ENCODE measurements around the gene SPHK2.

Gene SPHK2

GRCh38 chr19:48634036-48634342 lies 14.7 kb downstream of the SPHK2 start:
- CTCF ChIA-PET = interaction anchor here (0.9 to 1.3 kb wide), 4 partner anchors 11 to 49 kb away, joined by 3 to 4 read pairs (median 4); partner anchors contain the start of genes CA11, RPL18 and SPHK2
- Mint-ChIP-seq H3K4me3 (peak overlapping the region; percentile 77), H3K9me3 (no peaks in the 10 kb centered on the region), H3K27ac (peak overlapping the region; percentile 91), H3K4me1 (peaks cover 62% of the 10 kb centered on the region), H3K36me3 (peaks cover 27% of the 10 kb centered on the region), H3K27me3 (peaks cover under 1% of the 10 kb centered on the region)
- DNase-seq = no peak

DNA sequence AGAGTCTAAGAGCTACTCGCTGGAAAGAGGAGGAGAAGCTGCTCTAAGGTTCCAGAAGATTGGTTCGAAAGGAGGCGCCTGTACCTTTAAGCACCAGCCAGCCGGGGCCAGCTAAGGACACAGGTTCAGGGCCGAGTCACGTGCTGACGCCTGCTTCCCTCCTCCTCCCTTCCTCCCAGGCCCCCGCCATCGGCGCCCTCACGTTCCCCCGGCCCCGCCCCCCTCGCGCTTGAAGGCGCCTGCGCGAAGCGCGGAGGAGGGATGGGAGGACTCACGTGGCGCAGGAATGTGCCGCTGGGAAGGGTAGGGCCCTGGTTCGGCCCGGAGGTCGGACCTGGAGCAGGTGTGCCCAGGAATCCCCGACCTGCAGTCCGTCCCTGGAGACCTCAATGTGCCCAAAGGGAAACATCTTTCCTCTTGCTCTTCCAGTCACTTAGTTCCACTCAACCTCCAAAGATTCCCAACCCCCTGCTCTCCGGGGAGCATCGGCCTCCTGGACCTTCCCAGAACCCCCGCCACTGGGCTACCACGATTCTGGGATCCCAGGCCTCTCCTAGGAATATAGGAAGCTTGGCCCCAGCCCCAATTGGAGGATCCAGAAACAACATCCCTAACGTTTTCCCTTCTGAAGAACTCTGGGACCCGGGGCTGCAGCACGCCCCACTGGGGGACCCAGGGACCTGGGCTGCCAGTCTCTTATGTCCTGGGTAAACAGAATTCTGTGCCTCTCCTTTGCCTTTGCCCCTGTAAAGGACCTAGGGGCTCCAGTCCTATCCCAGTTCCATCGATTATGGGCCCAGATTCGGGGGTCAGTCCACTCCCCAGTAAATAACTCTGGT lies 15.3 kb downstream of the SPHK2 start:
- Mint-ChIP-seq H3K4me1 (peaks cover 65% of the 10 kb centered on the region), H3K27me3 (peaks cover 6% of the 10 kb centered on the region), H3K9me3 (no peaks in the 10 kb centered on the region), H3K27ac (peak overlapping the region; percentile 91), H3K4me3 (peak overlapping the region; percentile 77), H3K36me3 (peaks cover 26% of the 10 kb centered on the region)
- peak; percentile 95 for DNase-seq
- CTCF ChIA-PET = interaction anchor here (0.9 to 1.3 kb wide), 4 partner anchors 10 to 50 kb away, joined by 3 to 4 read pairs (median 4); partner anchors contain the start of genes CA11, RPL18 and SPHK2

- peak overlapping the region; percentile 96 for H3K27ac Mint-ChIP-seq
- peak; percentile 82 for DNase-seq
- CTCF ChIA-PET = no interaction called here
- peaks cover 11% of the 10 kb centered on the region for H3K27me3 Mint-ChIP-seq
- H3K4me1 Mint-ChIP-seq = peaks cover 64% of the 10 kb centered on the region
- H3K36me3 Mint-ChIP-seq = peaks cover 18% of the 10 kb centered on the region
- H3K9me3 Mint-ChIP-seq = no peaks in the 10 kb centered on the region
- peak overlapping the region; percentile 88 for H3K4me3 Mint-ChIP-seq
Observed at GRCh38 chr19:48635263-48635965, 16.1 kb downstream of the SPHK2 start.

DNA sequence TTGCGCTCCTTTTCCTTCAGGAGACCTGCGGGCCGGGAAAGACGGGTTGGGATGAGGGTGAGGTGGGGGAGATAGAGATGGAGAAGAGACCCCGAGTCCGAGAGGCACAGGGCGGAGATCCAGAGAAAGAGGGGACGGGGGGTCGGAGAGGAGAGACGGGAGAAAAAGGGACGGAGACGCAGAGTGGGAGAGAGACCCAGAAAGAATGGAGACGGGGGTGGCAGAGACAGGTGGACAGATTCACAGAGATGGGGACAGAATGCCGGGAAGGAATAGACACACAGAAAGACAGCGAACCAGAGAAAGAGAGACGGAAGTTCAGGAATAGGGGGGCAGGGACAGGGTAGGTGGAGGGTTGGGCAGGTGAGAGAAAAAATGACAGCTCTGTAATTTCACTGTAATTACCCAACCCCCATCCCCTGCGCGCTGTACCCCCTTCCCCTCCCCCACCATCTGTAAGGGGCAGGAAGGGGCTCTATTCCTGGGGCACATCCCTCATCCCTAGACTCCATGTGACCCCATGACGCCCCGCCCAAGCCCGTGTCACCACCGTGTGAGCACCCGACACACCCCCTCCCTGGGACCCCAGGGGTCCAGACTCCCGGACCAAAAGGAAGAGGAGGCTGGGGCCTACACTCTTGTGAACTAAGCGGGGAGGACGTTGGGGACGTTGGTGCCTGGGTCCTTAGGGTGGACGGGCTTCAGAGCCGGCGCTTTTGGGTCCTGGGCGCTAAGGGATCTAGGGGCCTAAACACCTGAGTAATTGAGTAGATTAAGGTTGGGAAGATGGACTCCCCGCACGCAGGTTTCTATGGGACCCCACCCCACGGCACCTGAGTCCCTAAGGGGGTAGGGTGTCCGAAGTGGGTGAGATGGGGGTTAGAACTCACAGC lies 16.9 kb downstream of the SPHK2 start:
- Mint-ChIP-seq H3K9me3 (no peaks in the 10 kb centered on the region), H3K27ac (peak overlapping the region; percentile 96), H3K4me3 (peak overlapping the region; percentile 88), H3K4me1 (peaks cover 56% of the 10 kb centered on the region), H3K36me3 (peaks cover 18% of the 10 kb centered on the region), H3K27me3 (peaks cover 11% of the 10 kb centered on the region)
- DNase-seq = peak; percentile 64
- CTCF ChIA-PET = no interaction called here

- no peak for DNase-seq
- H3K36me3 Mint-ChIP-seq = peaks cover 11% of the 10 kb centered on the region
- H3K27ac Mint-ChIP-seq = peak within 1 kb of the TSS; percentile 96
- peaks cover 51% of the 10 kb centered on the region for H3K4me1 Mint-ChIP-seq
- CTCF ChIA-PET = no interaction called here
- peaks cover 11% of the 10 kb centered on the region for H3K27me3 Mint-ChIP-seq
- H3K4me3 Mint-ChIP-seq = peak within 1 kb of the TSS; percentile 88
- no peaks in the 10 kb centered on the region for H3K9me3 Mint-ChIP-seq
Observed at GRCh38 chr19:48636859-48637448, 17.6 kb downstream of the SPHK2 start, which contains the start of gene DBP. TSS of gene DBP (minus strand) at chr19:48637379. CDS start at chr19:48636994, 385 bp downstream.

DNA sequence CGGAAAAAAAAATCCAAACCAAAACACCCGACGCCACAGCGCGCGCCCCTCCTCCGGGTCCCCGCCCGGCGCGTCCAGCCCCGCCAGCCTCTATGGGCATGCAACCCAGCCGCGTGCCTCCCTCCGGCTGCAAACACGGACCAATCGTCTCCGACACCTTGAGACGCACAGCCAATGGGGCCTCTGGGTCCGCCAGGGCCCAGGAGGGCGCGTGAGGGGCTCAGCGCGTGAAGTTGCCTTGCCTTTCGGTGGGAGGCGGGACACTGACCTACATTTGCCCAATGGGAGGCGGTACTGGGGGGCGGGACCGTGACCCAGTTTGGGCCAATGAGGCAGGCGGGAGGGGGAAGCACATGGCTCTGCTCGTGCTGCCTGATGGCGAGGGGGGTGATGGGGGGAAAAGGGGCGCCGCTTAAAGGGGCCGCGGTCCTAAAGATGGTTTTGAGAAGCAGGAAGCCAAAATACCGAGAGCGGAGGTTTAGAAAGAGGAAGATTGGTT lies 18.2 kb downstream of the SPHK2 start:
- H3K27me3 Mint-ChIP-seq = peaks cover 11% of the 10 kb centered on the region
- peak overlapping the region; percentile 88 for H3K4me3 Mint-ChIP-seq
- no peaks in the 10 kb centered on the region for H3K9me3 Mint-ChIP-seq
- peaks cover 9% of the 10 kb centered on the region for H3K36me3 Mint-ChIP-seq
- H3K27ac Mint-ChIP-seq = peak overlapping the region; percentile 96
- CTCF ChIA-PET = no interaction called here
- peak; percentile 100 for DNase-seq
- H3K4me1 Mint-ChIP-seq = peaks cover 48% of the 10 kb centered on the region

DNA sequence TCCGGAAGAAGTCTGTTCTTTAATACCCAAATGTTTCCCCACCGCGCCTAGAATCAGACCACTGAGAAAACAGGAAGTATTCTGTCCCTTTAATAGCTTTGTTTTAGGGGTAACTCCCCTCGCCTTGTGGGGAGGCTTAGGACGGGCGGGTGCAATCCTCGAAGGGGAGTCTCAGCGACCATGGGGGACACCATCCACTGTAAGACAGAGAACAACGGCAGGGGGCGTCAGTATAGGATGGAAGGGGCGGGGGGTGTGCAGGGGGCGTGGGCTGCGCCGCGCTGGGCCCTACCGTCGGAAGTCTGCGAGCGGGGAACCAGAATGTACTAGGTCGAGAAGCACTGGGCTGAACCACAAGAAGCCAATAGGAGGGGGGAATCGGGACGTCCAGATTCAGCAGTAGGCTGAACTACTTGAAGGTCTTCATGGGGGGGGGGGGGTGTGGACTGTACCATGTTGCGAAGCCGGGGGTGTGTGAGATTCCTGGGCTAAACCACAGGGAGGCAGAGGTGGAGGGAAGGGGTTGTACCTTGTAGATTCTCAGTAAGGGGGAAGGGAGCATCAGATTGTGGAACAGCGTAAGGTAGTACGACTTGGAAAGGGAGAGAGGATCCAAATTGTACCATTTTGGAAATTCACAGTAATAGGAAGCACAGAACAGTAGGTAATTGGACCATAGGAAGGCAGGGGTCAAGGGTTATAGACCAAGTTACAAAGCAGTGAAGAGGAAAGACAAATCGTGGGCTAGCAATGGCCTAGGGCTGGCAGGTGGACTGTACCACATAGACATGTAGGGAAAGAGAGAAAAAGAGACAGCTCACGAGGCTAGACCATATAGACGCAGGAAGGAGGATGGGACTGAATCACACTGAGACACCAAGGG lies 18.9 kb downstream of the SPHK2 start:
- DNase-seq = peak; percentile 92
- Mint-ChIP-seq H3K4me1 (peaks cover 44% of the 10 kb centered on the region), H3K9me3 (no peaks in the 10 kb centered on the region), H3K4me3 (peak overlapping the region; percentile 88), H3K27me3 (peaks cover 14% of the 10 kb centered on the region), H3K36me3 (peaks cover 6% of the 10 kb centered on the region), H3K27ac (peak overlapping the region; percentile 96)
- CTCF ChIA-PET = interaction anchor here (0.6 kb wide), 2 partner anchors 31 to 350 kb away, joined by 3 read pairs; no protein-coding TSS in a partner anchor

DNA sequence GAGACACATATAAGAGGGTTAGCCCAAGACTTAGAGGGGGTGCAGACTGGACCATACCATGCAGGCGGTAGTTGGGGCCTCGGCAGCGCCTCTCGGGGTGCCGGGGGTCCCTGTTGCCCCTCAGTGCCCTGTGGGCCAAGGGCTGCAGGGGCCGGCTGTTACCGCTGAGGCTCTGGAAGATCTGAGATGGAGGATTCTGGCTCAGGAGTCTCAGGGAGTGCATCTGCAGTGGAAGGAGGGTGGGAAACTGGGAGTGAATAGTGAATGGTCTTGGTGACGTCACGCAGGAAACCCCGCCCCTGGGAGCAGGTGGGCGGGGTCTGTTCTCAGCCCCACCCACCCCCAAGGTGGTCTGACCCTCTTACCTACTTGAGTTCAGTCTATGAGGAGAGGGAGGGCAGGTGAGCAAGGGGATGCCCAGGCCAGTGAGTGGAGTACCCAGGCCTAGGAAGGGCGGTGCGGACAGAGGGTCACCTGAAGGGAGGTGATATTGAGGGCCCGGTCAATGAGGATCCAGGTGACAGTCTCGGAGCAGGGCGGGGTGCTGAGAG lies 19.6 kb downstream of the SPHK2 start:
- DNase-seq = no peak
- Mint-ChIP-seq H3K27me3 (peaks cover 17% of the 10 kb centered on the region), H3K9me3 (no peaks in the 10 kb centered on the region), H3K4me1 (peaks cover 37% of the 10 kb centered on the region), H3K27ac (peak overlapping the region; percentile 96), H3K36me3 (peaks cover 6% of the 10 kb centered on the region), H3K4me3 (peak overlapping the region; percentile 88)
- CTCF ChIA-PET = interaction anchor here (0.6 kb wide), 1 partner anchor 31 kb away, joined by 3 read pairs; no protein-coding TSS in a partner anchor

DNA sequence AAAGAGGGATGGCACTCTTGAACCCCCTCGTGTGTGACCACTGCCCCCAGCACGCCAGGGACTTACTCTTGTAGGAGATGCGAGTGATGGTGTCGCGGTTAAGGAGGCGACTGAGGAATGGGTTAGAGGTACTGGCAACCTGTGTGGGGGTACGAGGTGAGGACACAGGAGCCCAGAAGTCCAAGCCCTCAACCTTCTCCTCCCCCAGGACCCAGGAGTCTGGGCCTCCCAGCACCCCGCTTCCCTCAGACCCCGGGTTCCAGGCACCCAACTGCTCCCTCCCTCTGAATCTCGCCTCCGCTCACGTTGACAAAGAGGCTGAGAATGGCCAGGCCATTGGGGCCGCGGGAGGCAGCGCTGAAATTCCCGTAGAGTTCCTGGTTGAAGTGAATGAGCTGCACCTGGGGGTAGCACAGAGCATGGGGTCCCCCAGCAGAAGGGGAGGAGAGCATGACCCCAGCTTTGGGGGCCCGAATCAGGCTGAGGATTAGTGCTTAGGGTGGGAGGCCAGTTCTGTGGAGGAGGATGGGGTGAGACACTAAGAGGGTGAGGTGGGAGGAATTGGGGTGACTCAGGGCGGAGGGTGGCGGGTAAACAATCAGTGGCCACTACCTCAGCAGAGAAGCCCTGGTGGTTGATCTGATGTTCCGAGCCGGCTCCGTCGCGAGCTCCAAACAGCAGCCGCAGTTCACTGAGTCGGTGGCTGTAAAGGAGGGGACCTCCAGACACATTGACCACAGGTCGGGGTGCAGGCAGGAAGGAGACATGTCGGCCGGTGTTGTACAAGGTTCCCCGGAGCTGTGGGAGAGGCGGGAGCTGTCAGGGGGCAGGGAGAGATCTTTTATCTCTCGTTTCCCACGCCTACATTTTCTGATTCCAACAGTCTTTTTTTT lies 20.4 kb downstream of the SPHK2 start:
- H3K36me3 Mint-ChIP-seq = peaks cover 6% of the 10 kb centered on the region
- peak overlapping the region; percentile 12 for H3K4me3 Mint-ChIP-seq
- CTCF ChIA-PET = interaction anchor here (0.6 kb wide), 1 partner anchor 11 kb away, joined by 3 read pairs; no protein-coding TSS in a partner anchor
- H3K9me3 Mint-ChIP-seq = no peaks in the 10 kb centered on the region
- peak overlapping the region; percentile 96 for H3K27ac Mint-ChIP-seq
- no peak for DNase-seq
- H3K27me3 Mint-ChIP-seq = peaks cover 21% of the 10 kb centered on the region
- H3K4me1 Mint-ChIP-seq = peaks cover 37% of the 10 kb centered on the region

GRCh38 chr19:48641850-48642249 lies 22.5 kb downstream of the SPHK2 start:
- no peak for DNase-seq
- CTCF ChIA-PET = no interaction called here
- no peak overlapping the region for H3K4me3 Mint-ChIP-seq
- peaks cover 3% of the 10 kb centered on the region for H3K36me3 Mint-ChIP-seq
- H3K27ac Mint-ChIP-seq = no peak overlapping the region
- H3K4me1 Mint-ChIP-seq = peaks cover 46% of the 10 kb centered on the region
- no peaks in the 10 kb centered on the region for H3K9me3 Mint-ChIP-seq
- H3K27me3 Mint-ChIP-seq = peaks cover 27% of the 10 kb centered on the region

GRCh38 chr19:48642862-48643261 lies 23.6 kb downstream of the SPHK2 start:
- CTCF ChIA-PET = no interaction called here
- no peak for DNase-seq
- H3K4me1 Mint-ChIP-seq = peaks cover 54% of the 10 kb centered on the region
- no peaks in the 10 kb centered on the region for H3K9me3 Mint-ChIP-seq
- peaks cover 3% of the 10 kb centered on the region for H3K36me3 Mint-ChIP-seq
- H3K27ac Mint-ChIP-seq = no peak overlapping the region
- H3K4me3 Mint-ChIP-seq = no peak overlapping the region
- peaks cover 27% of the 10 kb centered on the region for H3K27me3 Mint-ChIP-seq
